IMR-90 (cell line): ENCODE data around the gene TCF12. TPM values are rescaled to one million over a fixed set of nuclear protein-coding genes. Genes with fewer than 3 reads are reported as not detected.

Source experiments
- ATAC-seq: fragments of 200-7000 bp; cut with Tn5 transposase; 2 replicates; pipeline ENCODE4 v1.9.1; 2020; ENCODE audit warnings: low read depth, mild to moderate bottlenecking, moderate library complexity
- BruUV-seq: library from RNA; stranded (reverse); fragments of 400-500 nt; replicated peaks from 2 replicates; lab custom pipeline; 2021; lab: Mats Ljungman, UMichigan
- CTCF ChIA-PET: fragments of 300-600 bp; formaldehyde crosslinking; extraction: SDS; loops from one replicate; lab custom pipeline; 2021; ENCODE audit warnings: antibody characterized with exemption; lab: Yijun Ruan, JAX
- POLR2A ChIA-PET: fragments of 300-600 bp; sonication (Branson Sonifier 250); formaldehyde crosslinking; loops from one replicate; lab custom pipeline; 2022; ENCODE audit warnings: antibody characterized with exemption; ENCODE audit not compliant: unreplicated experiment; lab: Charles Lee
- DNase-seq: peaks from one replicate; pipeline ENCODE4 v3.0.0; 2013
- H2AFZ ChIP-seq: replicated peaks from 2 replicates; pipeline ENCODE3; 2013; ENCODE audit warnings: low read length, mild to moderate bottlenecking; ENCODE audit not compliant: poor library complexity
- H2AK5ac ChIP-seq: 2 replicates; pipeline ENCODE4 v1.6.1; 2013; ENCODE audit warnings: low read depth, low read length, inconsistent platforms
- H2AK9ac ChIP-seq: replicated peaks from 2 replicates; pipeline ENCODE3; 2013; ENCODE audit warnings: mild to moderate bottlenecking, low read depth, low read length, moderate library complexity; ENCODE audit not compliant: poor library complexity
- H2BK120ac ChIP-seq: 2 replicates; pipeline ENCODE4 v1.6.1; 2013; ENCODE audit warnings: low read depth, low read length, inconsistent platforms
- H2BK15ac ChIP-seq: 3 replicates; pipeline ENCODE4 v1.6.1; 2013; ENCODE audit warnings: low read depth, low read length, inconsistent platforms
- H2BK20ac ChIP-seq: 2 replicates; pipeline ENCODE4 v1.6.1; 2013; ENCODE audit warnings: low read depth, mild to moderate bottlenecking, inconsistent platforms, low read length, moderate library complexity
- H2BK5ac ChIP-seq: 2 replicates; pipeline ENCODE4 v1.6.1; 2013; ENCODE audit warnings: mild to moderate bottlenecking, low read depth, low read length, inconsistent platforms; ENCODE audit not compliant: poor library complexity, severe bottlenecking
- H3K14ac ChIP-seq: replicated peaks from 2 replicates; pipeline ENCODE4 v1.6.1; 2013; ENCODE audit warnings: low read depth, low read length, inconsistent platforms
- H3K18ac ChIP-seq: 2 replicates; pipeline ENCODE4 v1.6.1; 2013; ENCODE audit warnings: low read depth, low read length, control low read depth
- H3K23ac ChIP-seq: 2 replicates; pipeline ENCODE4 v1.6.1; 2013; ENCODE audit warnings: low read depth, low read length, inconsistent platforms
- H3K27ac ChIP-seq: 2 replicates; pipeline ENCODE4 v1.5.1; 2013; ENCODE audit warnings: mild to moderate bottlenecking, control low read depth, low read length; ENCODE audit not compliant: insufficient read depth
- H3K27me3 ChIP-seq: 2 replicates; pipeline ENCODE4 v1.6.1; 2013; ENCODE audit warnings: low read length; ENCODE audit not compliant: control insufficient read depth, insufficient read depth
- H3K36me3 ChIP-seq: 2 replicates; pipeline ENCODE4 v1.6.1; 2013; ENCODE audit warnings: low read length, mixed read lengths; ENCODE audit not compliant: control insufficient read depth, insufficient read depth
- H3K4ac ChIP-seq: 2 replicates; pipeline ENCODE4 v1.6.1; 2013; ENCODE audit warnings: low read depth, low read length, inconsistent platforms
- H3K4me1 ChIP-seq: 2 replicates; pipeline ENCODE4 v1.6.1; 2013; ENCODE audit warnings: low read length, mixed read lengths; ENCODE audit not compliant: control insufficient read depth, insufficient read depth
- H3K4me2 ChIP-seq: 2 replicates; pipeline ENCODE4 v1.6.1; 2013; ENCODE audit warnings: low read depth, mild to moderate bottlenecking, control low read depth, low read length, moderate library complexity
- H3K4me3 ChIP-seq: 2 replicates; pipeline ENCODE4 v1.5.1; 2013; ENCODE audit warnings: low read depth, mild to moderate bottlenecking, control low read depth, low read length, moderate library complexity; ENCODE audit not compliant: insufficient read depth
- H3K56ac ChIP-seq: 2 replicates; pipeline ENCODE4 v1.6.1; 2013; ENCODE audit warnings: low read length, inconsistent platforms; ENCODE audit not compliant: insufficient read depth; ENCODE audit errors: extremely low read depth
- H3K79me1 ChIP-seq, 2 experiments: 2 replicates each; pipeline ENCODE4 v1.6.1; 2013; ENCODE audit warnings: low read length in 2 of 2, inconsistent platforms in 1 of 2, low read depth in 1 of 2
- H3K9ac ChIP-seq: 2 replicates; pipeline ENCODE4 v1.6.1; 2013; ENCODE audit warnings: low read depth, low read length, control low read depth
- H3K9me1 ChIP-seq: 2 replicates; pipeline ENCODE4 v1.6.1; 2013; ENCODE audit warnings: low read length, inconsistent platforms; ENCODE audit not compliant: insufficient read depth
- H3K9me3 ChIP-seq: 2 replicates; pipeline ENCODE4 v1.6.1; 2013; ENCODE audit warnings: low read length; ENCODE audit not compliant: control insufficient read depth, insufficient read depth
- H4K20me1 ChIP-seq: 2 replicates; pipeline ENCODE4 v1.6.1; 2013; ENCODE audit warnings: low read length, inconsistent platforms; ENCODE audit not compliant: insufficient read depth
- H4K5ac ChIP-seq: 2 replicates; pipeline ENCODE4 v1.6.1; 2013; ENCODE audit warnings: mild to moderate bottlenecking, low read depth, low read length, control low read depth
- H4K8ac ChIP-seq, 2 experiments: 2 replicates each; pipeline ENCODE4 v1.6.1; 2013; ENCODE audit warnings: low read depth in 2 of 2, low read length in 2 of 2, control low read depth in 1 of 2, inconsistent platforms in 1 of 2
- H4K91ac ChIP-seq: 2 replicates; pipeline ENCODE4 v1.6.1; 2013; ENCODE audit warnings: low read depth, low read length, inconsistent platforms; ENCODE audit not compliant: insufficient read depth
- BHLHE40 ChIP-seq: fragments of 150-350 bp; IDR thresholded peaks from 2 replicates; pipeline ENCODE4 v1.6.1; 2016; ENCODE audit warnings: mild to moderate bottlenecking, low read depth, low read length
- CEBPB ChIP-seq: IDR thresholded peaks from 2 replicates; pipeline ENCODE4 v1.6.1; 2012; ENCODE audit warnings: low read depth, low read length, improper control_type of control experiment
- CHD1 ChIP-seq: IDR thresholded peaks from 2 replicates; pipeline ENCODE4 v1.6.1; 2012; ENCODE audit warnings: low read depth, low read length, improper control_type of control experiment
- CTCF ChIP-seq: conservative IDR thresholded peaks from 2 replicates; pipeline ENCODE4 v1.5.1; 2012; ENCODE audit warnings: mild to moderate bottlenecking, low read depth, low read length, improper control_type of control experiment
- FOS ChIP-seq: fragments of 150-350 bp; IDR thresholded peaks from 2 replicates; pipeline ENCODE4 v1.6.1; 2016; ENCODE audit warnings: low read depth, low read length
- MAFK ChIP-seq: IDR thresholded peaks from 2 replicates; pipeline ENCODE4 v1.6.1; 2012; ENCODE audit warnings: low read depth, low read length, improper control_type of control experiment
- MAZ ChIP-seq: IDR thresholded peaks from 2 replicates; pipeline ENCODE4 v1.6.1; 2012; ENCODE audit warnings: low read depth, mild to moderate bottlenecking, low read length, improper control_type of control experiment, moderate library complexity, borderline replicate concordance
- MXI1 ChIP-seq: IDR thresholded peaks from 2 replicates; pipeline ENCODE4 v1.6.1; 2012; ENCODE audit warnings: low read depth, mild to moderate bottlenecking, low read length, moderate library complexity, borderline replicate concordance
- NFE2L2 ChIP-seq: fragments of 150-350 bp; IDR thresholded peaks from 2 replicates; pipeline ENCODE4 v1.6.1; 2016; ENCODE audit warnings: low read depth, mild to moderate bottlenecking, low read length
- POLR2A ChIP-seq: IDR thresholded peaks from 2 replicates; pipeline ENCODE4 v1.6.1; 2012; ENCODE audit warnings: mild to moderate bottlenecking, low read depth, low read length
- RAD21 ChIP-seq: IDR thresholded peaks from 2 replicates; pipeline ENCODE4 v1.6.1; 2012; ENCODE audit warnings: low read length, improper control_type of control experiment
- RCOR1 ChIP-seq: IDR thresholded peaks from 2 replicates; pipeline ENCODE4 v1.6.1; 2012; ENCODE audit warnings: mild to moderate bottlenecking, low read length, improper control_type of control experiment; ENCODE audit not compliant: insufficient replicate concordance
- RFX5 ChIP-seq: IDR thresholded peaks from 2 replicates; pipeline ENCODE4 v1.8.0; 2012; ENCODE audit warnings: low read depth, mild to moderate bottlenecking, low read length, moderate library complexity
- SMC3 ChIP-seq: fragments of 150-350 bp; IDR thresholded peaks from 2 replicates; pipeline ENCODE4 v1.6.1; 2016; ENCODE audit warnings: low read depth, mild to moderate bottlenecking, antibody characterized with exemption, low read length, moderate library complexity
- USF2 ChIP-seq: fragments of 150-350 bp; IDR thresholded peaks from 2 replicates; pipeline ENCODE4 v1.6.1; 2017; ENCODE audit warnings: mild to moderate bottlenecking, antibody characterized with exemption, low read length, low read depth
- WGBS, 2 experiments: methylation state at CpG; one replicate each; pipeline versions ENCODE4 v1.1.5 to v1.1.7; 2013; ENCODE audit warnings: missing lambda C conversion rate in 2 of 2; ENCODE audit not compliant: insufficient read length in 1 of 2; ENCODE audit errors: extremely low coverage in 2 of 2; 5-methylcytosine and 5-hydroxymethylcytosine counted together
- dilution Hi-C: fragments of 300-500 bp; cut with HindIII; formaldehyde crosslinking; loops from one replicate; pipeline ENCODE4 v1.14.3; 2018; ENCODE audit warnings: low sequenced_read_pairs; ENCODE audit not compliant: unreplicated experiment
- in situ Hi-C: fragments of 300-500 bp; cut with MboI; formaldehyde crosslinking; loops from 3 replicates; pipeline ENCODE4 v1.14.3; 2019; ENCODE audit warnings: low sequenced_read_pairs, inconsistent platforms, mixed read lengths
- intact Hi-C: fragments of 100-400 bp; cut with micrococcal nuclease; formaldehyde crosslinking; loops from 2 replicates; pipeline ENCODE4 v1.10.0; 2022
- polyA plus RNA-seq, 3 experiments: library from polyadenylated mRNA; depleted of rRNA; stranded (reverse); fragments of >200 nt; gene quantifications; 2 replicates each; pipeline ENCODE4 v1.2.3, GENCODE V29; 2012; ENCODE audit warnings: low replicate concordance in 1 of 3
- total RNA-seq: library from RNA; depleted of rRNA; stranded (reverse); fragments of >200 nt; gene quantifications from 2 replicates; pipeline ENCODE4 v1.2.3, GENCODE V29; 2012

TCF12 gene
- total and polyA plus RNA-seq, 2 of the 4 experiments (the other 2 are of a cell fraction) = 79.4 to 160 TPM

- no peaks in the 10 kb centered on the region for H3K36me3 ChIP-seq
- no peaks in the 10 kb centered on the region for H3K9me3 ChIP-seq
- H4K8ac ChIP-seq = no peak overlapping the region
- DNase-seq (no peak), ATAC-seq (0 out of 2 replicates have a peak, but pooled peaks have one; percentile 12)
- H2BK15ac ChIP-seq = no peak overlapping the region
- no peak overlapping the region for H2BK5ac ChIP-seq
- H3K4me3 ChIP-seq = no peak overlapping the region
- CTCF ChIA-PET = interaction anchor here (0.5 to 0.6 kb wide), 2 partner anchors 249 to 256 kb away, joined by 3 to 4 read pairs; no protein-coding TSS in a partner anchor
- no peak overlapping the region for H2BK20ac ChIP-seq
- peaks cover 4% of the 10 kb centered on the region; the same call in 1 of the 2 replicates for H3K9me1 ChIP-seq
- peaks cover 9% of the 10 kb centered on the region for H3K4me1 ChIP-seq
- no peak overlapping the region; the same call in 1 of the 2 replicates for H3K9ac ChIP-seq
- no peaks in the 10 kb centered on the region; the same call in 1 of the 2 replicates for H4K20me1 ChIP-seq
- H3K14ac ChIP-seq = no peak overlapping the region; the same call in 1 of the 2 replicates
- dilution Hi-C loops (loop anchor here (25.0 kb wide), 1 partner anchor 656 kb away; no protein-coding TSS in a partner anchor), intact Hi-C loops (no loop called here), in situ Hi-C loops (loop anchor here (10.0 kb wide), 1 partner anchor 391 kb away; no protein-coding TSS in a partner anchor)
- H4K91ac ChIP-seq = no peak overlapping the region
- POLR2A ChIA-PET = no interaction called here
- H2AFZ ChIP-seq = no peak overlapping the region
- no peak overlapping the region for H2AK5ac ChIP-seq
- H3K4ac ChIP-seq = no peak overlapping the region
- no peak overlapping the region for H3K23ac ChIP-seq
- no TSS peak for BruUV-seq
- H4K5ac ChIP-seq = no peak overlapping the region; the same call in 1 of the 2 replicates
- WGBS, 2 experiments = 40% methylated on average over 1 of the region's 1 CpG; no CpG with 5 or more reads in 1 of the 2 experiments
- H3K18ac ChIP-seq = no peak overlapping the region
- H3K27ac ChIP-seq = no peak overlapping the region
- peaks cover 10 to 47% of the 10 kb centered on the region in 2 experiments for H3K79me1 ChIP-seq
- H3K4me2 ChIP-seq = peak overlapping the region; percentile 83; the same call in 1 of the 2 replicates
- H3K56ac ChIP-seq = no peak overlapping the region
- no peak overlapping the region for H2AK9ac ChIP-seq
- no peaks in the 10 kb centered on the region for H3K27me3 ChIP-seq
- no peak overlapping the region for H2BK120ac ChIP-seq
- TF ChIP-seq RFX5 (no peak), CTCF (no peak), FOS (no peak), SMC3 (no peak), NFE2L2 (no peak), RCOR1 (no peak), CHD1 (no peak), RAD21 (no peak), USF2 (no peak), MAZ (no peak), CEBPB (no peak), POLR2A (no peak), MXI1 (no peak), MAFK (no peak), BHLHE40 (no peak)
Observed at GRCh38 chr15:57143511-57144078, 225.2 kb downstream of the TCF12 start.
